Loucy (cell line): ENCODE measurements around the gene AKAP6.

Experiments used
- EZH2phosphoT487 ChIP-seq: fragments of 200-600 bp; IDR thresholded peaks from 2 replicates; pipeline ENCODE4 v1.6.1; 2018; ENCODE audit warnings: antibody characterized with exemption, mild to moderate bottlenecking, moderate library complexity, borderline replicate concordance
- TF ChIP-seq, protein P1 (sequence below): fragments of 200-600 bp; sonication (generic); conservative IDR thresholded peaks from 2 replicates; pipeline ENCODE4 v1.5.1; 2014; ENCODE audit warnings: mild to moderate bottlenecking, antibody characterized with exemption, low read length

- TF ChIP-seq, protein P1, sequence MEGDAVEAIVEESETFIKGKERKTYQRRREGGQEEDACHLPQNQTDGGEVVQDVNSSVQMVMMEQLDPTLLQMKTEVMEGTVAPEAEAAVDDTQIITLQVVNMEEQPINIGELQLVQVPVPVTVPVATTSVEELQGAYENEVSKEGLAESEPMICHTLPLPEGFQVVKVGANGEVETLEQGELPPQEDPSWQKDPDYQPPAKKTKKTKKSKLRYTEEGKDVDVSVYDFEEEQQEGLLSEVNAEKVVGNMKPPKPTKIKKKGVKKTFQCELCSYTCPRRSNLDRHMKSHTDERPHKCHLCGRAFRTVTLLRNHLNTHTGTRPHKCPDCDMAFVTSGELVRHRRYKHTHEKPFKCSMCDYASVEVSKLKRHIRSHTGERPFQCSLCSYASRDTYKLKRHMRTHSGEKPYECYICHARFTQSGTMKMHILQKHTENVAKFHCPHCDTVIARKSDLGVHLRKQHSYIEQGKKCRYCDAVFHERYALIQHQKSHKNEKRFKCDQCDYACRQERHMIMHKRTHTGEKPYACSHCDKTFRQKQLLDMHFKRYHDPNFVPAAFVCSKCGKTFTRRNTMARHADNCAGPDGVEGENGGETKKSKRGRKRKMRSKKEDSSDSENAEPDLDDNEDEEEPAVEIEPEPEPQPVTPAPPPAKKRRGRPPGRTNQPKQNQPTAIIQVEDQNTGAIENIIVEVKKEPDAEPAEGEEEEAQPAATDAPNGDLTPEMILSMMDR, result no peak
- TF ChIP-seq EZH2phosphoT487, result no peak
These were observed 8.7 kb downstream of the AKAP6 start for GRCh38 chr14:32337759-32338158.
